Measurements from ENCODE around the gene SOBP.

DNA sequence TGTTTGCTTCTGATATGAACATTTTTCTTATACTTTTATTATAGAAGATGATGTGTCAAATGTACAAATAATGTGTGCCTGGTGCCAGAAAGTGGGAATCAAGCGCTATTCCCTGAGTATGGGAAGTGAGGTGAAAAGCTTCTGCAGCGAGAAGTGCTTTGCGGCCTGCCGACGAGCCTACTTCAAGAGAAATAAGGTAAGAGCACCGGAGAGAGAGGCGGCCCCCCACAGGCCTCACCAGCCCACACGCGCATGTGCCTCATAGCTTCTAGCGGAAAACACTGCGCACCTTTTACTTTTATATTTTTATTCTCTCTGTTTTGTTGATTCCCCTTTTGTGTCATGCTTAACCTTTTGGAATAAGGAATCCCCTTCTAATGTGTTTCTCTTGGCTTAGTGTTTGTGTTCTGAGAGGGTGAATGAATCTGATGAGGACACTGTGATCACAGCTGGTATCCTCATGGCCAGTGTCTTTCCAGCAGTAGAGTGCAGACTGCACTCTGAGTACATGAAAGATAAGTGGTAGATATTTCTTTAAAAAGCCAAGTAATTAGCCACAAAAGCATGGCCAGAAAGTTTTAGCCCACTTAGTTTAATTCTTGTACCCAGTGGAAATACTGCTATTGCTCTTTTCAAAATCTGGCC, 43.6 kb downstream of the SOBP start:
- no peak for TF ChIP-seq GATA2 (IDR thresholded peaks at IDR 0.05; ENCODE audit: low read depth, low read length)
- TF ChIP-seq GATA3 (IDR thresholded peaks at IDR 0.05; ENCODE audit: low read depth, low read length), result no peak

Measured in SH-SY5Y (cell line).